Thymus (tissue), 11 donors: Measurements from ENCODE around the gene B3GAT2. TPM values are rescaled to one million over a fixed set of nuclear protein-coding genes. Genes with fewer than 3 reads are reported as not detected.

Source experiments
- DNase-seq, 9 donors: peaks; one replicate each; pipeline ENCODE4 v3.0.0-alpha.2; 2013; ENCODE audit warnings: low spot score in 9 of 9, low read depth in 6 of 9, missing footprints in 1 of 9
- H3K27ac ChIP-seq, 2 donors: one replicate each; pipeline ENCODE4 v1.5.1; 2013; ENCODE audit warnings: control low read depth in 1 of 2, low read depth in 1 of 2, low read length in 1 of 2, mild to moderate bottlenecking in 1 of 2, moderate library complexity in 1 of 2
- H3K27me3 ChIP-seq, 2 donors: one replicate each; pipeline ENCODE4 v1.5.1; 2013; ENCODE audit warnings: low read length in 1 of 2; ENCODE audit not compliant: control insufficient read depth in 2 of 2, insufficient read depth in 1 of 2
- H3K36me3 ChIP-seq, 2 donors: one replicate each; pipeline ENCODE4 v1.5.1; 2013; ENCODE audit warnings: low read length in 1 of 2, mild to moderate bottlenecking in 1 of 2, moderate library complexity in 1 of 2; ENCODE audit not compliant: control insufficient read depth in 2 of 2, insufficient read depth in 2 of 2
- H3K4me1 ChIP-seq, 2 donors: one replicate each; pipeline ENCODE4 v1.5.1; 2013; ENCODE audit warnings: low read length in 2 of 2; ENCODE audit not compliant: control insufficient read depth in 2 of 2, insufficient read depth in 2 of 2
- H3K4me3 ChIP-seq, 2 donors: one replicate each; pipeline ENCODE4 v1.5.1; 2013; ENCODE audit warnings: low read length in 2 of 2, control low read depth in 1 of 2, mild to moderate bottlenecking in 1 of 2
- H3K9me3 ChIP-seq, 2 donors: one replicate each; pipeline ENCODE4 v1.5.1; 2013; ENCODE audit warnings: low read length in 1 of 2, mild to moderate bottlenecking in 1 of 2; ENCODE audit not compliant: control insufficient read depth in 2 of 2, insufficient read depth in 1 of 2
- WGBS: extraction: QIAGEN DNeasy Blood & Tissue Kit; methylation state at CpG from one replicate; pipeline ENCODE4 v1.1.7; 2013; 5-methylcytosine and 5-hydroxymethylcytosine counted together
- polyA plus RNA-seq: library from polyadenylated mRNA; stranded (reverse); fragments of 200-250 nt; gene quantifications from one replicate; pipeline ENCODE4 v1.2.3, GENCODE V29; 2013
- total RNA-seq: library from RNA; stranded (reverse); fragments of 120-200 nt; gene quantifications from one replicate; pipeline ENCODE4 v1.2.4, GENCODE V29; 2013
- donor health status: healthy.

The B3GAT2 gene
- total and polyA plus RNA-seq, 2 donors = 0.46 to 1.3 TPM

GRCh38 chr6:70980727-70981126 is 23.9 kb upstream of the B3GAT2 start:
- no peak for DNase-seq
- 90% methylated on average over 4 of the region's 4 CpGs for WGBS

GRCh38 chr6:70973604-70974003 is 16.7 kb upstream of the B3GAT2 start:
- no peaks in the 10 kb centered on the region for H3K27me3 ChIP-seq
- H3K9me3 ChIP-seq = no peaks in the 10 kb centered on the region
- no peak overlapping the region for H3K27ac ChIP-seq
- no peak overlapping the region for H3K4me3 ChIP-seq
- H3K36me3 ChIP-seq = no peaks in the 10 kb centered on the region
- no peaks in the 10 kb centered on the region for H3K4me1 ChIP-seq
- no peak for DNase-seq
- WGBS = 96% methylated on average over 3 of the region's 3 CpGs

More at GRCh38 chr6:70980727-70981126, 23.9 kb upstream of the B3GAT2 start:
- Histone ChIP-seq H3K27ac (no peak overlapping the region), H3K27me3 (no peaks in the 10 kb centered on the region), H3K9me3 (no peaks in the 10 kb centered on the region), H3K36me3 (no peaks in the 10 kb centered on the region), H3K4me1 (no peaks in the 10 kb centered on the region), H3K4me3 (no peak overlapping the region)

- no peak overlapping the region for H3K4me3 ChIP-seq
- DNase-seq = no peak
- no peaks in the 10 kb centered on the region for H3K4me1 ChIP-seq
Observed at GRCh38 chr6:70967049-70967448, 10.2 kb upstream of the B3GAT2 start.

GRCh38 chr6:70957284-70957617 is 391 bp upstream of the B3GAT2 start:
- peaks cover 1 to 9% of the 10 kb centered on the region in 2 donors for H3K9me3 ChIP-seq
- no peaks in the 10 kb centered on the region for H3K36me3 ChIP-seq
- H3K27ac ChIP-seq = no peak overlapping the region
- H3K4me3 ChIP-seq = peak overlapping the region in 1 of 2 donors; percentile 36
- 9% methylated on average over 19 of the region's 19 CpGs for WGBS
- peaks cover 42 to 60% of the 10 kb centered on the region in 2 donors for H3K27me3 ChIP-seq
- H3K4me1 ChIP-seq = peaks cover 0 to 11% of the 10 kb centered on the region in 2 donors
- DNase-seq = no peak

More at GRCh38 chr6:70967049-70967448, 10.2 kb upstream of the B3GAT2 start:
- 94% methylated on average over 3 of the region's 3 CpGs for WGBS
- Histone ChIP-seq H3K9me3 (no peaks in the 10 kb centered on the region), H3K27me3 (no peaks in the 10 kb centered on the region), H3K36me3 (no peaks in the 10 kb centered on the region), H3K27ac (no peak overlapping the region)

GRCh38 chr6:70956191-70956450 is 739 bp downstream of the B3GAT2 start:
- peaks cover 42 to 60% of the 10 kb centered on the region in 2 donors for H3K27me3 ChIP-seq
- H3K4me3 ChIP-seq = peak overlapping the region; percentile 14 to 36
- H3K4me1 ChIP-seq = peaks cover 0 to 11% of the 10 kb centered on the region in 2 donors
- H3K36me3 ChIP-seq = no peaks in the 10 kb centered on the region
- 2% methylated on average over 27 of the region's 27 CpGs for WGBS
- no peak overlapping the region for H3K27ac ChIP-seq
- DNase-seq = no peak
- peaks cover 1 to 9% of the 10 kb centered on the region in 2 donors for H3K9me3 ChIP-seq

- H3K27me3 ChIP-seq = peaks cover 42 to 60% of the 10 kb centered on the region in 2 donors
- 1% methylated on average over 65 of the region's 65 CpGs for WGBS
Observed at GRCh38 chr6:70955441-70956190, 1.2 kb downstream of the B3GAT2 start.

GRCh38 chr6:70954750-70955149 is 2.1 kb downstream of the B3GAT2 start:
- H3K36me3 ChIP-seq = no peaks in the 10 kb centered on the region
- no peak overlapping the region for H3K4me3 ChIP-seq
- peaks cover 42 to 60% of the 10 kb centered on the region in 2 donors for H3K27me3 ChIP-seq
- H3K27ac ChIP-seq = no peak overlapping the region
- DNase-seq = no peak
- H3K9me3 ChIP-seq = peaks cover 1 to 9% of the 10 kb centered on the region in 2 donors
- WGBS = 28% methylated on average over 14 of the region's 14 CpGs
- H3K4me1 ChIP-seq = peaks cover 0 to 11% of the 10 kb centered on the region in 2 donors

More at GRCh38 chr6:70955441-70956190, 1.2 kb downstream of the B3GAT2 start:
- DNase-seq = peak; percentile 26 to 89 (median 74)
- H3K27ac ChIP-seq = no peak overlapping the region
- peak overlapping the region; percentile 31 to 42 for H3K4me3 ChIP-seq
- peaks cover 1 to 9% of the 10 kb centered on the region in 2 donors for H3K9me3 ChIP-seq
- no peaks in the 10 kb centered on the region for H3K36me3 ChIP-seq
- H3K4me1 ChIP-seq = peaks cover 0 to 11% of the 10 kb centered on the region in 2 donors

- no peaks in the 10 kb centered on the region for H3K36me3 ChIP-seq
- 67% methylated on average over 3 of the region's 3 CpGs for WGBS
- H3K27me3 ChIP-seq = peaks cover 42 to 60% of the 10 kb centered on the region in 2 donors
Observed at GRCh38 chr6:70954176-70954575, 2.7 kb downstream of the B3GAT2 start.

GRCh38 chr6:70952608-70953165 is 4.2 kb downstream of the B3GAT2 start:
- peaks cover 36 to 45% of the 10 kb centered on the region in 2 donors for H3K27me3 ChIP-seq
- no peak for DNase-seq
- 81% methylated on average over 3 of the region's 3 CpGs for WGBS
- peaks cover 1 to 9% of the 10 kb centered on the region in 2 donors for H3K9me3 ChIP-seq
- no peaks in the 10 kb centered on the region for H3K36me3 ChIP-seq
- H3K4me1 ChIP-seq = peaks cover 0 to 11% of the 10 kb centered on the region in 2 donors
- no peak overlapping the region for H3K4me3 ChIP-seq
- H3K27ac ChIP-seq = no peak overlapping the region

More at GRCh38 chr6:70954176-70954575, 2.7 kb downstream of the B3GAT2 start:
- Histone ChIP-seq H3K9me3 (peaks cover 1 to 9% of the 10 kb centered on the region in 2 donors), H3K4me1 (peaks cover 0 to 11% of the 10 kb centered on the region in 2 donors), H3K4me3 (no peak overlapping the region), H3K27ac (no peak overlapping the region)
- DNase-seq = no peak
